GM19467 (cell line): ENCODE data around the gene RBP4.

ENCODE experiments used
- ATAC-seq: cut with Tn5 transposase; IDR thresholded peaks from one replicate; pipeline ENCODE4 v1.9.1; 2021; ENCODE audit warnings: mild to moderate bottlenecking, moderate library complexity; ENCODE audit not compliant: unreplicated experiment

RBP4 gene

GRCh38 chr10:93596539-93596938 is 4.5 kb downstream of the RBP4 start:
- ATAC-seq = no peak

- ATAC-seq = no peak
These were observed 5.5 kb downstream of the RBP4 start for GRCh38 chr10:93595378-93596161.

GRCh38 chr10:93594518-93594917 is 6.5 kb downstream of the RBP4 start:
- no peak for ATAC-seq

- ATAC-seq = no peak
These were observed 7.3 kb downstream of the RBP4 start for GRCh38 chr10:93593749-93594148.

GRCh38 chr10:93593254-93593653 is 7.8 kb downstream of the RBP4 start:
- ATAC-seq = no peak

- no peak for ATAC-seq
These were observed 9.8 kb downstream of the RBP4 start for GRCh38 chr10:93591065-93591808.

GRCh38 chr10:93590638-93591037 is 10.4 kb downstream of the RBP4 start:
- no peak for ATAC-seq

- ATAC-seq = no peak
These were observed 11.1 kb downstream of the RBP4 start for GRCh38 chr10:93589648-93590562.

GRCh38 chr10:93584445-93584844 is 16.6 kb downstream of the RBP4 start:
- ATAC-seq = no peak

GRCh38 chr10:93580828-93581227 is 20.2 kb downstream of the RBP4 start:
- no peak for ATAC-seq

GRCh38 chr10:93579985-93580711 is 20.9 kb downstream of the RBP4 start:
- ATAC-seq = no peak

- no peak for ATAC-seq
These were observed 21.9 kb downstream of the RBP4 start for GRCh38 chr10:93579089-93579488.

GRCh38 chr10:93577565-93577964 is 23.5 kb downstream of the RBP4 start:
- no peak for ATAC-seq

- no peak for ATAC-seq
These were observed 24.1 kb downstream of the RBP4 start for GRCh38 chr10:93576888-93577287.

- ATAC-seq = no peak
These were observed 27.1 kb downstream of the RBP4 start for GRCh38 chr10:93573924-93574323.

- ATAC-seq = no peak
These were observed 27.8 kb downstream of the RBP4 start for GRCh38 chr10:93573051-93573909.

GRCh38 chr10:93572606-93573005 is 28.4 kb downstream of the RBP4 start:
- no peak for ATAC-seq

GRCh38 chr10:93570383-93570782 is 30.7 kb downstream of the RBP4 start:
- no peak for ATAC-seq

- no peak for ATAC-seq
These were observed 33.0 kb downstream of the RBP4 start for GRCh38 chr10:93568105-93568390.
